Fibroblast of lung (primary cell): ENCODE results near the gene HNRNPAB. TPM values are rescaled to one million over a fixed set of nuclear protein-coding genes. Genes with fewer than 3 reads are reported as not detected.

Experiments used
- DNase-seq, 2 donors: peaks; one replicate each; pipeline versions ENCODE4 v3.0.0 to v3.0.0-alpha.2; 2010; ENCODE audit warnings: low read depth in 2 of 2
- H2AFZ ChIP-seq: 2 replicates; pipeline ENCODE4 v1.5.1; 2012; ENCODE audit warnings: low read length, control low read depth, inconsistent platforms
- H3K27ac ChIP-seq: 2 replicates; pipeline ENCODE4 v1.5.1; 2011; ENCODE audit warnings: low read length, control low read depth; ENCODE audit not compliant: insufficient read depth
- H3K27me3 ChIP-seq: 2 replicates; pipeline ENCODE4 v1.5.1; 2011; ENCODE audit warnings: mild to moderate bottlenecking, low read length; ENCODE audit not compliant: control insufficient read depth, insufficient read depth
- H3K36me3 ChIP-seq: 2 replicates; pipeline ENCODE4 v1.5.1; 2011; ENCODE audit warnings: low read length; ENCODE audit not compliant: control insufficient read depth, insufficient read depth
- H3K4me1 ChIP-seq: 2 replicates; pipeline ENCODE4 v1.5.1; 2011; ENCODE audit warnings: low read length; ENCODE audit not compliant: control insufficient read depth, insufficient read depth; ENCODE audit errors: extremely low read depth
- H3K4me2 ChIP-seq: 2 replicates; pipeline ENCODE4 v1.5.1; 2011; ENCODE audit warnings: low read length, control low read depth; ENCODE audit not compliant: insufficient read depth; ENCODE audit errors: extremely low read depth
- H3K4me3 ChIP-seq, 4 experiments: fragments of 200-600 bp in 1 of 4; sonication (generic) in 1 of 4; replicated peaks in 1 of 4; 2 replicates each; pipeline ENCODE4 v1.5.1; 2011 to 2016; ENCODE audit warnings: low read length in 4 of 4, low read depth in 3 of 4, mild to moderate bottlenecking in 3 of 4, control low read depth in 2 of 4, inconsistent platforms in 1 of 4, mixed read lengths in 1 of 4; ENCODE audit not compliant: insufficient read depth in 1 of 4; ENCODE audit errors: control extremely low read depth in 1 of 4
- H3K79me2 ChIP-seq: 2 replicates; pipeline ENCODE4 v1.5.1; 2012; ENCODE audit warnings: mild to moderate bottlenecking, low read length, inconsistent platforms; ENCODE audit not compliant: control insufficient read depth, insufficient read depth
- H3K9ac ChIP-seq: 2 replicates; pipeline ENCODE4 v1.5.1; 2011; ENCODE audit warnings: mild to moderate bottlenecking, low read length, control low read depth; ENCODE audit not compliant: insufficient read depth
- H3K9me3 ChIP-seq: 2 replicates; pipeline ENCODE4 v1.5.1; 2012; ENCODE audit warnings: low read depth, low read length; ENCODE audit not compliant: control insufficient read depth, insufficient read depth
- H4K20me1 ChIP-seq: 2 replicates; pipeline ENCODE4 v1.5.1; 2011; ENCODE audit warnings: low read length; ENCODE audit not compliant: control insufficient read depth, insufficient read depth; ENCODE audit errors: extremely low read depth
- CTCF ChIP-seq, 2 donors: IDR thresholded peaks in 1 of 2; conservative IDR thresholded peaks in 1 of 2; 1 replicate in 1 of 2; 2 replicates in 1 of 2; pipeline ENCODE4 v1.5.1; 2011 to 2012; ENCODE audit warnings: low read length in 2 of 2, control low read depth in 1 of 2, inconsistent platforms in 1 of 2, low read depth in 1 of 2, mild to moderate bottlenecking in 1 of 2
- EZH2 ChIP-seq: IDR thresholded peaks from 2 replicates; pipeline ENCODE4 v1.5.1; 2012; ENCODE audit warnings: low read length, control low read depth, mild to moderate bottlenecking; ENCODE audit errors: missing control alignments
- polyA plus RNA-seq, 2 donors: library from polyadenylated mRNA; depleted of rRNA in 1 of 2; stranded (reverse) in 1 of 2; unstranded in 1 of 2; fragments of >200 nt; gene quantifications; 2 replicates each; pipeline ENCODE4 v1.2.1, GENCODE V29; 2011 to 2012; ENCODE audit warnings: missing spikeins in 1 of 2
- total RNA-seq: library from RNA; depleted of rRNA; stranded (reverse); fragments of >200 nt; gene quantifications from 2 replicates; pipeline ENCODE4 v1.2.1, GENCODE V29; 2014

Gene HNRNPAB
- total and polyA plus RNA-seq, 2 donors (not counting 1 experiment from before 2014, with no cell fraction given) = 23.1 to 106 TPM

- no peak overlapping the region for H3K27ac ChIP-seq
- peaks cover 18% of the 10 kb centered on the region for H3K4me1 ChIP-seq
- no peak overlapping the region for H3K9ac ChIP-seq
- peaks cover 14% of the 10 kb centered on the region for H3K36me3 ChIP-seq
- H3K79me2 ChIP-seq = peaks cover 31% of the 10 kb centered on the region
- no peaks in the 10 kb centered on the region for H3K9me3 ChIP-seq
- H3K4me3 ChIP-seq = no peak overlapping the region
- H3K27me3 ChIP-seq = no peaks in the 10 kb centered on the region
- H2AFZ ChIP-seq = no peak overlapping the region
- TF ChIP-seq CTCF (conservative IDR thresholded peaks at IDR 0.05 in 1 of 2, IDR thresholded peaks at IDR 0.05 in 1 of 2; ENCODE audit: low read depth in 1 of 2, low read length in 2 of 2) (no peak), EZH2 (no peak)
- no peak for DNase-seq
- H3K4me2 ChIP-seq = no peak overlapping the region
- H4K20me1 ChIP-seq = peaks cover 9% of the 10 kb centered on the region
Measured at GRCh38 chr5:178202541-178202940, 1.8 kb upstream of the HNRNPAB start.

GRCh38 chr5:178203670-178204181 lies 607 bp upstream of the HNRNPAB start:
- no peaks in the 10 kb centered on the region for H3K9me3 ChIP-seq
- peaks cover 20% of the 10 kb centered on the region for H3K36me3 ChIP-seq
- peaks cover 14% of the 10 kb centered on the region for H4K20me1 ChIP-seq
- peaks cover 19% of the 10 kb centered on the region for H3K4me1 ChIP-seq
- H3K9ac ChIP-seq = peak overlapping the region; percentile 94
- H3K4me2 ChIP-seq = peak overlapping the region; percentile 94
- peak overlapping the region; percentile 66 to 98 (median 84) for H3K4me3 ChIP-seq
- no peak for DNase-seq
- H3K27me3 ChIP-seq = no peaks in the 10 kb centered on the region
- H3K79me2 ChIP-seq = peaks cover 43% of the 10 kb centered on the region
- TF ChIP-seq EZH2 = no peak
- TF ChIP-seq CTCF (conservative IDR thresholded peaks at IDR 0.05 in 1 of 2, IDR thresholded peaks at IDR 0.05 in 1 of 2; ENCODE audit: low read depth in 1 of 2, low read length in 2 of 2) = no peak
- peak overlapping the region; percentile 78 for H3K27ac ChIP-seq
- peak overlapping the region; percentile 93 for H2AFZ ChIP-seq

GRCh38 chr5:178204935-178205748 lies 809 bp downstream of the HNRNPAB start:
- DNase-seq = peak; percentile 68 to 73
- Histone ChIP-seq H3K4me3 (peak overlapping the region; percentile 81 to 99 (median 92)), H3K27me3 (no peaks in the 10 kb centered on the region), H3K4me1 (peaks cover 19% of the 10 kb centered on the region), H3K9ac (peak overlapping the region; percentile 94), H2AFZ (no peak overlapping the region), H3K9me3 (no peaks in the 10 kb centered on the region), H3K4me2 (peak overlapping the region; percentile 98), H4K20me1 (peaks cover 16% of the 10 kb centered on the region), H3K36me3 (peaks cover 31% of the 10 kb centered on the region), H3K27ac (peak overlapping the region; percentile 78), H3K79me2 (peaks cover 55% of the 10 kb centered on the region)
- TF ChIP-seq CTCF (conservative IDR thresholded peaks at IDR 0.05 in 1 of 2, IDR thresholded peaks at IDR 0.05 in 1 of 2; ENCODE audit: low read depth in 1 of 2, low read length in 2 of 2) (no peak), EZH2 (no peak)
